H9 (cell line): ENCODE results near the gene CCDC57. TPM values are rescaled to one million over a fixed set of nuclear protein-coding genes. Genes with fewer than 3 reads are reported as not detected.

Experiments used
- DNase-seq: peaks from one replicate; pipeline ENCODE4 v3.0.0-alpha.2; 2017
- H2AFZ ChIP-seq: one replicate; pipeline ENCODE4 v1.6.1; 2013; ENCODE audit warnings: mild to moderate bottlenecking, low read length, control low read depth, moderate library complexity
- H2AK5ac ChIP-seq: 2 replicates; pipeline ENCODE4 v1.6.1; 2013; ENCODE audit warnings: low read length, control low read depth, mixed read lengths; ENCODE audit not compliant: insufficient read length
- H2BK120ac ChIP-seq: one replicate; pipeline ENCODE4 v1.6.1; 2013; ENCODE audit warnings: low read depth, mild to moderate bottlenecking, low read length, control low read depth, inconsistent platforms; ENCODE audit not compliant: poor library complexity, severe bottlenecking
- H2BK12ac ChIP-seq: 2 replicates; pipeline ENCODE4 v1.6.1; 2013; ENCODE audit warnings: low read length, control low read depth, mixed read lengths, low read depth; ENCODE audit not compliant: insufficient read length
- H2BK15ac ChIP-seq: 2 replicates; pipeline ENCODE4 v1.6.1; 2013; ENCODE audit warnings: low read depth, low read length, control low read depth
- H2BK20ac ChIP-seq: one replicate; pipeline ENCODE4 v1.6.1; 2013; ENCODE audit warnings: low read depth, mild to moderate bottlenecking, low read length, control low read depth, inconsistent platforms; ENCODE audit not compliant: poor library complexity, severe bottlenecking
- H2BK5ac ChIP-seq: 2 replicates; pipeline ENCODE4 v1.6.1; 2013; ENCODE audit warnings: low read length, control low read depth, mixed read lengths; ENCODE audit not compliant: insufficient read length
- H3K14ac ChIP-seq: 2 replicates; pipeline ENCODE4 v1.6.1; 2013; ENCODE audit warnings: low read length, control low read depth; ENCODE audit not compliant: insufficient read depth
- H3K18ac ChIP-seq: 2 replicates; pipeline ENCODE4 v1.6.1; 2013; ENCODE audit warnings: low read depth, mild to moderate bottlenecking, mixed read lengths, low read length, control low read depth; ENCODE audit not compliant: insufficient read length
- H3K23ac ChIP-seq: 2 replicates; pipeline ENCODE4 v1.6.1; 2013; ENCODE audit warnings: low read length, control low read depth, mixed read lengths, low read depth; ENCODE audit not compliant: insufficient read length
- H3K23me2 ChIP-seq: 2 replicates; pipeline ENCODE4 v1.6.1; 2013; ENCODE audit warnings: low read depth, mild to moderate bottlenecking, mixed read lengths, low read length, control low read depth; ENCODE audit not compliant: insufficient read length, poor library complexity, severe bottlenecking
- H3K27ac ChIP-seq: 2 replicates; pipeline ENCODE4 v1.5.1; 2013; ENCODE audit warnings: low read length, control low read depth, mixed read lengths, low read depth; ENCODE audit not compliant: insufficient read length
- H3K27me3 ChIP-seq: 2 replicates; pipeline ENCODE4 v1.6.1; 2013; ENCODE audit warnings: low read length, control low read depth, inconsistent platforms; ENCODE audit not compliant: insufficient read depth
- H3K4ac ChIP-seq: 2 replicates; pipeline ENCODE4 v1.6.1; 2013; ENCODE audit warnings: low read depth, mild to moderate bottlenecking, control low read depth, inconsistent platforms, low read length, moderate library complexity
- H3K4me1 ChIP-seq: 2 replicates; pipeline ENCODE4 v1.6.1; 2013; ENCODE audit warnings: low read length, control low read depth, inconsistent platforms; ENCODE audit not compliant: insufficient read depth
- H3K4me2 ChIP-seq: 2 replicates; pipeline ENCODE4 v1.6.1; 2013; ENCODE audit warnings: low read length, control low read depth, mixed read lengths; ENCODE audit not compliant: insufficient read length, insufficient read depth
- H3K56ac ChIP-seq: 2 replicates; pipeline ENCODE4 v1.6.1; 2013; ENCODE audit warnings: low read depth, mild to moderate bottlenecking, mixed read lengths, low read length, control low read depth; ENCODE audit not compliant: insufficient read length
- H3K79me1 ChIP-seq: 2 replicates; pipeline ENCODE4 v1.6.1; 2013; ENCODE audit warnings: low read depth, mild to moderate bottlenecking, moderate library complexity, low read length, control low read depth, inconsistent platforms; ENCODE audit not compliant: insufficient read depth, poor library complexity, severe bottlenecking
- H3K79me2 ChIP-seq: 2 replicates; pipeline ENCODE4 v1.6.1; 2013; ENCODE audit warnings: low read length, control low read depth, inconsistent platforms; ENCODE audit not compliant: insufficient read depth
- H3K9ac ChIP-seq: 2 replicates; pipeline ENCODE4 v1.6.1; 2013; ENCODE audit warnings: low read length, control low read depth, mixed read lengths; ENCODE audit not compliant: insufficient read length; ENCODE audit errors: extremely low read depth
- H3K9me3 ChIP-seq: one replicate; pipeline ENCODE4 v1.6.1; 2013; ENCODE audit warnings: low read depth, low read length, inconsistent platforms; ENCODE audit not compliant: control insufficient read depth
- H3T11ph ChIP-seq: one replicate; pipeline ENCODE4 v1.6.1; 2013; ENCODE audit warnings: mild to moderate bottlenecking, low read length, control low read depth, inconsistent platforms
- H4K20me1 ChIP-seq: one replicate; pipeline ENCODE4 v1.6.1; 2013; ENCODE audit not compliant: control insufficient read depth, insufficient read length, insufficient read depth
- H4K5ac ChIP-seq: 2 replicates; pipeline ENCODE4 v1.6.1; 2013; ENCODE audit warnings: low read depth, mild to moderate bottlenecking, mixed read lengths, low read length, control low read depth; ENCODE audit not compliant: insufficient read length
- H4K8ac ChIP-seq: replicated peaks from 2 replicates; pipeline ENCODE4 v1.6.1; 2013; ENCODE audit warnings: low read length, control low read depth, mixed read lengths, low read depth; ENCODE audit not compliant: insufficient read length
- H4K91ac ChIP-seq: 2 replicates; pipeline ENCODE4 v1.6.1; 2013; ENCODE audit warnings: low read depth, mild to moderate bottlenecking, moderate library complexity, mixed read lengths, low read length, control low read depth; ENCODE audit not compliant: insufficient read length
- H3K27ac Mint-ChIP-seq, 3 experiments: 2 replicates in 2 of 3; 3 replicates in 1 of 3; pipeline ENCODE4 v1.8.0; 2020 to 2021; ENCODE audit warnings: mixed read lengths in 3 of 3, mild to moderate bottlenecking in 1 of 3, moderate library complexity in 1 of 3
- H3K27me3 Mint-ChIP-seq: 2 replicates; pipeline ENCODE4 v1.8.0; 2021; ENCODE audit warnings: low read depth, mild to moderate bottlenecking, moderate library complexity, mixed read lengths
- H3K36me3 Mint-ChIP-seq, 3 experiments: 2 replicates in 2 of 3; 3 replicates in 1 of 3; pipeline ENCODE4 v1.8.0; 2020 to 2021; ENCODE audit warnings: low read depth in 3 of 3, mixed read lengths in 3 of 3; ENCODE audit not compliant: insufficient read depth in 1 of 3
- H3K4me1 Mint-ChIP-seq, 2 experiments: 2 replicates each; pipeline ENCODE4 v1.8.0; 2020; ENCODE audit warnings: mixed read lengths in 2 of 2
- H3K4me3 Mint-ChIP-seq, 2 experiments: 2 replicates in 1 of 2; 3 replicates in 1 of 2; pipeline ENCODE4 v1.8.0; 2020 to 2021; ENCODE audit warnings: mild to moderate bottlenecking in 2 of 2, mixed read lengths in 2 of 2, moderate library complexity in 1 of 2
- H3K9me3 Mint-ChIP-seq, 2 experiments: 2 replicates in 1 of 2; 3 replicates in 1 of 2; pipeline ENCODE4 v1.8.0; 2020; ENCODE audit warnings: mild to moderate bottlenecking in 2 of 2, mixed read lengths in 2 of 2, moderate library complexity in 1 of 2
- WGBS: extraction: QIAGEN DNeasy Blood & Tissue Kit; methylation state at CpG from one replicate; pipeline ENCODE4 v1.1.7; 2013; ENCODE audit warnings: missing lambda C conversion rate, low lambda C conversion rate, mixed read lengths; ENCODE audit not compliant: insufficient read length; ENCODE audit errors: extremely low coverage; 5-methylcytosine and 5-hydroxymethylcytosine counted together
- total RNA-seq: library from RNA; stranded (reverse); gene quantifications from 2 replicates; pipeline ENCODE4 v1.2.1, GENCODE V29; 2021
- TF ChIP-seq, protein P1 (sequence below): fragments of 200-600 bp; sonication (generic); conservative IDR thresholded peaks from 3 replicates; pipeline ENCODE4 v1.8.0; 2021; ENCODE audit warnings: antibody characterized with exemption, mild to moderate bottlenecking

Gene CCDC57
- total RNA-seq, 1 experiment from 2014 or later = 11.0 TPM

DNA sequence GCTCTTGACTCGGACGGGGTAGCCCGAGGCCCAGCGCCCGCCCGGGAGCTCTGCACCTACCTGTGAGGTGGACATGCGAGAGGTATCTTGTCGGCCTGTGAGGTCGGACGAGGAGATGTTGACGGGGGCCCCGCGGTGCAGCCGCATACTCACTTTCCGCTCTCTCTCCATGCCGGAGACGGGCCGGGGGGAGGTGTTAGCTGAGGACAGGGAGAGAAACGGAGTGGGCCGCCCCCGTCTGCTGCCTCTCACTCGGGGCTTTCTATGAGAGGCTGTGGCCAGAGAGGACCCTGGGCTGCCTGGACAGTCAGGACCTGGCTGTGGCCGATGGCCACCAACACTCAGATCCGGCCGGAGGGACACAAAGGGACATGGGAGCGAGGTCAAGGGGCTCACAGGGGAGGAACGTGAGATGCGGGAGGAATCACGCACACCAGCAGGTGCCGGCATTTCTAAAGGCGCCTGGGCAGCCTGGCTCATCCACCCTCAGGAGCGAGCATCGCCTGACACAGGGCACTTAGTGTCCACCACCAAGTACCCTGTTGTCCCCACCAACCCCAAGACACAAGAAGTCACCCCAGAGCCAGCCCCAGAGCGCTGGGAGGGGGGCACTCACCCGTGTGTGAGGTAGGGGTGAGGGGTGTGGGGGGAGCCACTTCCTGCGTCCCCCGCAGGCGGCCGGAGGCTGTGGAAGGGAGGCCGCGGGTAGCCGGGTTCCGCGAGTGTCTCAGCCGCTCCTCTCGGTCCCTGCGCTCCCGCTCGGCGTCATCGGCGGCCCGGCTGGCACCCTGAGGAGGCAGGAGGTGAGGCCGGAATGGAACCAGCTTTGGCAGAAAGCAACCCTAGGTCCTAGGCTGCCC, 36.4 kb upstream of the CCDC57 start:
- Histone ChIP-seq H4K5ac (no peak overlapping the region), H3K56ac (no peak overlapping the region), H3K79me2 (peaks cover 4% of the 10 kb centered on the region; the same call in 1 of the 2 replicates), H3K27me3 (peaks cover 2% of the 10 kb centered on the region; the same call in 1 of the 2 replicates), H4K8ac (no peak overlapping the region), H3K14ac (no peak overlapping the region), H2BK15ac (no peak overlapping the region), H3K9me3 (no peaks in the 10 kb centered on the region), H3K27ac (no peak overlapping the region), H3K18ac (no peak overlapping the region), H3K4me1 (no peaks in the 10 kb centered on the region), H3K9ac (no peak overlapping the region), H3K23ac (no peak overlapping the region), H2BK20ac (no peak overlapping the region), H3K4ac (no peak overlapping the region), H2AK5ac (no peak overlapping the region), H3K79me1 (peaks cover 18% of the 10 kb centered on the region), H2BK12ac (no peak overlapping the region), H3K4me2 (no peak overlapping the region), H3T11ph (no peak overlapping the region), H4K91ac (no peak overlapping the region), H2AFZ (no peak overlapping the region), H3K23me2 (no peaks in the 10 kb centered on the region), H4K20me1 (no peaks in the 10 kb centered on the region), H2BK5ac (no peak overlapping the region), H2BK120ac (no peak overlapping the region)
- Mint-ChIP-seq H3K27ac (peak overlapping the region in 2 of 3 experiments; percentile 77 to 83; a peak in 4 of 7 replicates), H3K4me1 (no peaks in the 10 kb centered on the region), H3K36me3 (peaks cover 52 to 92% (median 87%) of the 10 kb centered on the region in 3 experiments; a peak in 6 of 7 replicates), H3K27me3 (no peaks in the 10 kb centered on the region), H3K9me3 (no peaks in the 10 kb centered on the region), H3K4me3 (no peak overlapping the region)
- no CpG with 5 or more reads among the region's 54 CpGs for WGBS
- TF ChIP-seq, protein P1, sequence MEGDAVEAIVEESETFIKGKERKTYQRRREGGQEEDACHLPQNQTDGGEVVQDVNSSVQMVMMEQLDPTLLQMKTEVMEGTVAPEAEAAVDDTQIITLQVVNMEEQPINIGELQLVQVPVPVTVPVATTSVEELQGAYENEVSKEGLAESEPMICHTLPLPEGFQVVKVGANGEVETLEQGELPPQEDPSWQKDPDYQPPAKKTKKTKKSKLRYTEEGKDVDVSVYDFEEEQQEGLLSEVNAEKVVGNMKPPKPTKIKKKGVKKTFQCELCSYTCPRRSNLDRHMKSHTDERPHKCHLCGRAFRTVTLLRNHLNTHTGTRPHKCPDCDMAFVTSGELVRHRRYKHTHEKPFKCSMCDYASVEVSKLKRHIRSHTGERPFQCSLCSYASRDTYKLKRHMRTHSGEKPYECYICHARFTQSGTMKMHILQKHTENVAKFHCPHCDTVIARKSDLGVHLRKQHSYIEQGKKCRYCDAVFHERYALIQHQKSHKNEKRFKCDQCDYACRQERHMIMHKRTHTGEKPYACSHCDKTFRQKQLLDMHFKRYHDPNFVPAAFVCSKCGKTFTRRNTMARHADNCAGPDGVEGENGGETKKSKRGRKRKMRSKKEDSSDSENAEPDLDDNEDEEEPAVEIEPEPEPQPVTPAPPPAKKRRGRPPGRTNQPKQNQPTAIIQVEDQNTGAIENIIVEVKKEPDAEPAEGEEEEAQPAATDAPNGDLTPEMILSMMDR = no peak
- DNase-seq = no peak
